Spinal cord (tissue), 10 donors: Measurements from ENCODE around the gene PPP3R2. TPM values are rescaled to one million over a fixed set of nuclear protein-coding genes. Genes with fewer than 3 reads are reported as not detected.

Experiments used
- DNase-seq, 6 donors: peaks; one replicate each; pipeline versions ENCODE4 v3.0.0 to v3.0.0-alpha.2; 2013 to 2015; ENCODE audit warnings: low spot score in 6 of 6, low read depth in 4 of 6
- H3K27ac ChIP-seq: one replicate; pipeline ENCODE4 v1.5.1; 2013; ENCODE audit warnings: low read depth, low read length, control low read depth
- H3K27me3 ChIP-seq: one replicate; pipeline ENCODE4 v1.6.1; 2013; ENCODE audit warnings: low read length; ENCODE audit not compliant: control insufficient read depth, insufficient read depth
- H3K36me3 ChIP-seq: one replicate; pipeline ENCODE4 v1.6.1; 2013; ENCODE audit warnings: low read length; ENCODE audit not compliant: control insufficient read depth, insufficient read depth
- H3K4me1 ChIP-seq: one replicate; pipeline ENCODE4 v1.6.1; 2013; ENCODE audit warnings: low read length; ENCODE audit not compliant: control insufficient read depth, insufficient read depth
- H3K4me3 ChIP-seq: one replicate; pipeline ENCODE4 v1.5.1; 2013; ENCODE audit warnings: low read depth, low read length, control low read depth
- H3K9me3 ChIP-seq: one replicate; pipeline ENCODE4 v1.6.1; 2013; ENCODE audit warnings: low read length; ENCODE audit not compliant: control insufficient read depth, insufficient read depth
- WGBS: methylation state at CpG from one replicate; pipeline ENCODE4 v1.1.5; 2013; ENCODE audit warnings: missing lambda C conversion rate; ENCODE audit not compliant: insufficient coverage; 5-methylcytosine and 5-hydroxymethylcytosine counted together
- polyA plus RNA-seq, 2 donors: library from polyadenylated mRNA; unstranded; fragments of 120-200 nt; gene quantifications; one replicate each; pipeline ENCODE4 v1.2.1, GENCODE V29; 2013; ENCODE audit not compliant: insufficient read length in 2 of 2
- total RNA-seq, 2 donors: library from RNA; depleted of rRNA in 1 of 2; stranded (reverse); fragments of 120-200 nt in 1 of 2; fragments of >200 nt in 1 of 2; gene quantifications; one replicate each; pipeline versions ENCODE4 v1.2.3 to v1.2.4, GENCODE V29; 2013 to 2014
- donor health status: healthy.

Gene PPP3R2
- total and polyA plus RNA-seq, 4 donors, result 0.17 to 0.61 (median 0.57) TPM

GRCh38 chr9:101628173-101628572 is 33.4 kb upstream of the PPP3R2 start:
- WGBS, result 100% methylated on average over 1 of the region's 4 CpGs
- Histone ChIP-seq H3K9me3 (no peaks in the 10 kb centered on the region), H3K36me3 (no peaks in the 10 kb centered on the region), H3K27ac (no peak overlapping the region), H3K27me3 (no peaks in the 10 kb centered on the region), H3K4me3 (no peak overlapping the region), H3K4me1 (no peaks in the 10 kb centered on the region)
- DNase-seq, result peak in 1 of 6 donors; percentile 9

- H3K27me3 ChIP-seq, result no peaks in the 10 kb centered on the region
- H3K9me3 ChIP-seq, result no peaks in the 10 kb centered on the region
- no peaks in the 10 kb centered on the region for H3K4me1 ChIP-seq
- no peaks in the 10 kb centered on the region for H3K36me3 ChIP-seq
- 100% methylated on average over 1 of the region's 1 CpG for WGBS
- no peak overlapping the region for H3K27ac ChIP-seq
- no peak for DNase-seq
- H3K4me3 ChIP-seq, result no peak overlapping the region
These were observed 31.5 kb upstream of the PPP3R2 start for GRCh38 chr9:101626295-101626694.

GRCh38 chr9:101625876-101626275 is 31.1 kb upstream of the PPP3R2 start:
- no peak overlapping the region for H3K4me3 ChIP-seq
- H3K27ac ChIP-seq, result no peak overlapping the region
- no peaks in the 10 kb centered on the region for H3K9me3 ChIP-seq
- no peak for DNase-seq
- no peaks in the 10 kb centered on the region for H3K4me1 ChIP-seq
- WGBS, result 92% methylated on average over 2 of the region's 2 CpGs
- no peaks in the 10 kb centered on the region for H3K36me3 ChIP-seq
- no peaks in the 10 kb centered on the region for H3K27me3 ChIP-seq

GRCh38 chr9:101620452-101620851 is 25.7 kb upstream of the PPP3R2 start:
- no CpG with 5 or more reads among the region's 1 CpG for WGBS
- Histone ChIP-seq H3K36me3 (no peaks in the 10 kb centered on the region), H3K9me3 (no peaks in the 10 kb centered on the region), H3K4me3 (no peak overlapping the region), H3K27ac (no peak overlapping the region), H3K27me3 (no peaks in the 10 kb centered on the region), H3K4me1 (no peaks in the 10 kb centered on the region)
- no peak for DNase-seq

GRCh38 chr9:101618698-101619097 is 23.9 kb upstream of the PPP3R2 start:
- Histone ChIP-seq H3K4me3 (no peak overlapping the region), H3K9me3 (no peaks in the 10 kb centered on the region), H3K36me3 (no peaks in the 10 kb centered on the region), H3K27ac (no peak overlapping the region), H3K4me1 (no peaks in the 10 kb centered on the region), H3K27me3 (no peaks in the 10 kb centered on the region)
- peak in 1 of 6 donors; percentile 19 for DNase-seq

- H3K27me3 ChIP-seq, result no peaks in the 10 kb centered on the region
- H3K4me3 ChIP-seq, result no peak overlapping the region
- no peaks in the 10 kb centered on the region for H3K4me1 ChIP-seq
- 92% methylated on average over 2 of the region's 3 CpGs for WGBS
- no peaks in the 10 kb centered on the region for H3K9me3 ChIP-seq
- H3K27ac ChIP-seq, result no peak overlapping the region
- H3K36me3 ChIP-seq, result no peaks in the 10 kb centered on the region
- DNase-seq, result no peak
These were observed 10.8 kb upstream of the PPP3R2 start for GRCh38 chr9:101605547-101605946.

GRCh38 chr9:101604296-101604695 is 9.5 kb upstream of the PPP3R2 start:
- Histone ChIP-seq H3K4me1 (no peaks in the 10 kb centered on the region), H3K36me3 (no peaks in the 10 kb centered on the region), H3K27me3 (no peaks in the 10 kb centered on the region), H3K9me3 (no peaks in the 10 kb centered on the region), H3K4me3 (no peak overlapping the region), H3K27ac (no peak overlapping the region)
- no peak for DNase-seq
- no CpG with 5 or more reads among the region's 2 CpGs for WGBS

- Histone ChIP-seq H3K4me1 (no peaks in the 10 kb centered on the region), H3K27ac (no peak overlapping the region), H3K4me3 (no peak overlapping the region), H3K27me3 (no peaks in the 10 kb centered on the region), H3K36me3 (no peaks in the 10 kb centered on the region), H3K9me3 (no peaks in the 10 kb centered on the region)
- DNase-seq, result peak; percentile 45 to 94 (median 57)
- WGBS, result no CpG with 5 or more reads among the region's 11 CpGs
These were observed 7.4 kb upstream of the PPP3R2 start for GRCh38 chr9:101601904-101602765.

GRCh38 chr9:101593345-101593744 is 1.4 kb downstream of the PPP3R2 start:
- Histone ChIP-seq H3K4me3 (no peak overlapping the region), H3K36me3 (peaks cover 5% of the 10 kb centered on the region), H3K27ac (no peak overlapping the region), H3K27me3 (no peaks in the 10 kb centered on the region), H3K9me3 (no peaks in the 10 kb centered on the region), H3K4me1 (no peaks in the 10 kb centered on the region)
- 86% methylated on average over 1 of the region's 2 CpGs for WGBS
- DNase-seq, result no peak

- H3K27me3 ChIP-seq, result no peaks in the 10 kb centered on the region
- no peak overlapping the region for H3K27ac ChIP-seq
- H3K9me3 ChIP-seq, result no peaks in the 10 kb centered on the region
- no peak overlapping the region for H3K4me3 ChIP-seq
- peaks cover 5% of the 10 kb centered on the region for H3K36me3 ChIP-seq
- DNase-seq, result no peak
- no peaks in the 10 kb centered on the region for H3K4me1 ChIP-seq
These were observed 2.0 kb downstream of the PPP3R2 start for GRCh38 chr9:101592788-101593187.
